ENCODE measurements around the gene CD27. TPM values are rescaled to one million over a fixed set of nuclear protein-coding genes. Genes with fewer than 3 reads are reported as not detected.

The CD27 gene
- total and polyA plus RNA-seq, 9 of the 15 experiments (the other 6 are each of a cell fraction or from before 2014, with no cell fraction given): 0.24 TPM; not detected in 8

GRCh38 chr12:6430124-6430989 is 14.4 kb upstream of the CD27 start (continued):
- TF ChIP-seq, protein P1, sequence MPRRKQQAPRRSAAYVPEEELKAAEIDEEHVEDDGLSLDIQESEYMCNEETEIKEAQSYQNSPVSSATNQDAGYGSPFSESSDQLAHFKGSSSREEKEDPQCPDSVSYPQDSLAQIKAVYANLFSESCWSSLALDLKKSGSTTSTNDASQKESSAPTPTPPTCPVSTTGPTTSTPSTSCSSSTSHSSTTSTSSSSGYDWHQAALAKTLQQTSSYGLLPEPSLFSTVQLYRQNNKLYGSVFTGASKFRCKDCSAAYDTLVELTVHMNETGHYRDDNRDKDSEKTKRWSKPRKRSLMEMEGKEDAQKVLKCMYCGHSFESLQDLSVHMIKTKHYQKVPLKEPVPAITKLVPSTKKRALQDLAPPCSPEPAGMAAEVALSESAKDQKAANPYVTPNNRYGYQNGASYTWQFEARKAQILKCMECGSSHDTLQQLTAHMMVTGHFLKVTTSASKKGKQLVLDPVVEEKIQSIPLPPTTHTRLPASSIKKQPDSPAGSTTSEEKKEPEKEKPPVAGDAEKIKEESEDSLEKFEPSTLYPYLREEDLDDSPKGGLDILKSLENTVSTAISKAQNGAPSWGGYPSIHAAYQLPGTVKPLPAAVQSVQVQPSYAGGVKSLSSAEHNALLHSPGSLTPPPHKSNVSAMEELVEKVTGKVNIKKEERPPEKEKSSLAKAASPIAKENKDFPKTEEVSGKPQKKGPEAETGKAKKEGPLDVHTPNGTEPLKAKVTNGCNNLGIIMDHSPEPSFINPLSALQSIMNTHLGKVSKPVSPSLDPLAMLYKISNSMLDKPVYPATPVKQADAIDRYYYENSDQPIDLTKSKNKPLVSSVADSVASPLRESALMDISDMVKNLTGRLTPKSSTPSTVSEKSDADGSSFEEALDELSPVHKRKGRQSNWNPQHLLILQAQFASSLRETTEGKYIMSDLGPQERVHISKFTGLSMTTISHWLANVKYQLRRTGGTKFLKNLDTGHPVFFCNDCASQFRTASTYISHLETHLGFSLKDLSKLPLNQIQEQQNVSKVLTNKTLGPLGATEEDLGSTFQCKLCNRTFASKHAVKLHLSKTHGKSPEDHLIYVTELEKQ (CRISPR knock-in tag; IDR thresholded peaks at IDR 0.05): no peak
- no peak for TF ChIP-seq THRB (CRISPR knock-in tag; conservative IDR thresholded peaks at IDR 0.05)
- TF ChIP-seq, protein P2, sequence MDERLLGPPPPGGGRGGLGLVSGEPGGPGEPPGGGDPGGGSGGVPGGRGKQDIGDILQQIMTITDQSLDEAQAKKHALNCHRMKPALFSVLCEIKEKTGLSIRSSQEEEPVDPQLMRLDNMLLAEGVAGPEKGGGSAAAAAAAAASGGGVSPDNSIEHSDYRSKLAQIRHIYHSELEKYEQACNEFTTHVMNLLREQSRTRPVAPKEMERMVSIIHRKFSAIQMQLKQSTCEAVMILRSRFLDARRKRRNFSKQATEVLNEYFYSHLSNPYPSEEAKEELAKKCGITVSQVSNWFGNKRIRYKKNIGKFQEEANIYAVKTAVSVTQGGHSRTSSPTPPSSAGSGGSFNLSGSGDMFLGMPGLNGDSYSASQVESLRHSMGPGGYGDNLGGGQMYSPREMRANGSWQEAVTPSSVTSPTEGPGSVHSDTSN (CRISPR knock-in tag; IDR thresholded peaks at IDR 0.05; ENCODE audit: low read depth): no peak
- TF ChIP-seq, protein P2 (tag; conservative IDR thresholded peaks at IDR 0.05; ENCODE audit: low read depth): peak; percentile 76
- TF ChIP-seq U2AF2 (optimal IDR thresholded peaks at IDR 0.05; ENCODE audit: low read depth, low read length): no peak
- TF ChIP-seq GABPA (tag; conservative IDR thresholded peaks at IDR 0.05; ENCODE audit: low read depth): 0 out of 2 replicates have a peak, but pooled peaks have one; percentile 30
- peak; percentile 30; the same call in 1 of the 2 replicates for TF ChIP-seq GATAD2A (IDR thresholded peaks at IDR 0.05)
- no peak for TF ChIP-seq EWSR1 (IDR thresholded peaks at IDR 0.05; ENCODE audit: borderline replicate concordance, low read depth, partially characterized antibody)
- TF ChIP-seq KDM5B (IDR thresholded peaks at IDR 0.05; ENCODE audit: insufficient replicate concordance, low read depth, low read length): peak; percentile 27
- 0 out of 2 replicates have a peak, but pooled peaks have one; percentile 33 for TF ChIP-seq SPI1 (IDR thresholded peaks at IDR 0.05; ENCODE audit: borderline replicate concordance, low read depth, low read length)
- TF ChIP-seq MCM5 (IDR thresholded peaks at IDR 0.05; ENCODE audit: low read depth): no peak
- TF ChIP-seq E2F6 (IDR thresholded peaks at IDR 0.05; ENCODE audit: borderline replicate concordance in 1 of 2, extremely low read depth in 1 of 2, insufficient read depth in 1 of 2, insufficient read length in 1 of 2, low read depth in 1 of 2, low read length in 1 of 2, poor library complexity in 1 of 2, severe bottlenecking in 1 of 2): peak in 1 of 2 experiments; percentile 35
- no peak for TF ChIP-seq BCL6 (CRISPR knock-in tag; IDR thresholded peaks at IDR 0.05)
- TF ChIP-seq, protein P3, sequence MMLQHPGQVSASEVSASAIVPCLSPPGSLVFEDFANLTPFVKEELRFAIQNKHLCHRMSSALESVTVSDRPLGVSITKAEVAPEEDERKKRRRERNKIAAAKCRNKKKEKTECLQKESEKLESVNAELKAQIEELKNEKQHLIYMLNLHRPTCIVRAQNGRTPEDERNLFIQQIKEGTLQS (IDR thresholded peaks at IDR 0.05): peak; percentile 74
- TF ChIP-seq, protein P3 (CRISPR knock-in tag; conservative IDR thresholded peaks at IDR 0.05): no peak
- TF ChIP-seq DNMT1 (IDR thresholded peaks at IDR 0.05): no peak; the same call in 1 of the 2 replicates
- TF ChIP-seq STAT5A (IDR thresholded peaks at IDR 0.05; ENCODE audit: borderline replicate concordance, low read length): no peak

All from K562 (cell line).